SK-N-SH (cell line): ENCODE results near the gene METAP1. TPM values are rescaled to one million over a fixed set of nuclear protein-coding genes. Genes with fewer than 3 reads are reported as not detected.
A peak's percentile ranks its signal among the peaks of the same experiment; 100 is the strongest.

Experiments used
- CTCF ChIA-PET: fragments of 300-600, 350-600 bp; formaldehyde crosslinking; extraction: SDS; loops from one replicate; lab custom pipeline; 2021; lab: Yijun Ruan, JAX
- POLR2A ChIA-PET: fragments of 350-600 bp; sonication (Branson Sonifier 250); formaldehyde crosslinking; extraction: SDS; loops from one replicate; lab custom pipeline; 2020; ENCODE audit warnings: antibody characterized with exemption, inconsistent platforms; lab: Yijun Ruan, JAX
- DNase-seq: peaks from one replicate; pipeline ENCODE4 v3.0.0; 2012
- H2AFZ ChIP-seq: fragments of 200-600 bp; sonication (generic); 2 replicates; pipeline ENCODE4 v1.8.1; 2016; ENCODE audit warnings: antibody characterized with exemption, mild to moderate bottlenecking, low read depth
- H3F3A ChIP-seq: fragments of 200-600 bp; sonication (generic); replicated peaks from 2 replicates; pipeline ENCODE3; 2016; ENCODE audit warnings: antibody characterized with exemption, mild to moderate bottlenecking; ENCODE audit not compliant: insufficient read depth
- H3K27ac ChIP-seq, 2 experiments: fragments of 200-500 bp in 1 of 2; fragments of 200-600 bp in 1 of 2; sonication (Bioruptor generic) in 1 of 2; sonication (generic), shearing (Covaris generic) in 1 of 2; 2 replicates each; pipeline versions ENCODE4 v1.5.1 to v1.6.1; 2014 to 2016; ENCODE audit warnings: low read depth in 2 of 2, inconsistent platforms in 1 of 2, low read length in 1 of 2, mild to moderate bottlenecking in 1 of 2, mixed read lengths in 1 of 2
- H3K27me3 ChIP-seq: fragments of 200-600 bp; sonication (generic), shearing (Covaris generic); 2 replicates; pipeline ENCODE4 v1.6.1; 2016; ENCODE audit warnings: mixed run types; ENCODE audit not compliant: insufficient read depth
- H3K36me3 ChIP-seq, 2 experiments: fragments of 200-500 bp in 1 of 2; fragments of 200-600 bp in 1 of 2; sonication (Bioruptor generic) in 1 of 2; sonication (generic) in 1 of 2; replicated peaks in 1 of 2; 2 replicates each; pipeline versions ENCODE3 to v1.5.1; 2014 to 2016; ENCODE audit warnings: low read length in 1 of 2, mild to moderate bottlenecking in 1 of 2; ENCODE audit not compliant: insufficient read depth in 2 of 2, control insufficient read depth in 1 of 2
- H3K4me1 ChIP-seq, 2 experiments: fragments of 200-500 bp in 1 of 2; fragments of 200-600 bp in 1 of 2; sonication (Bioruptor generic) in 1 of 2; sonication (generic), shearing (Covaris generic) in 1 of 2; 2 replicates each; pipeline versions ENCODE4 v1.5.1 to v1.6.1; 2014 to 2016; ENCODE audit warnings: low read depth in 1 of 2, low read length in 1 of 2, mixed run types in 1 of 2; ENCODE audit not compliant: insufficient read depth in 2 of 2, control insufficient read depth in 1 of 2
- H3K4me2 ChIP-seq: fragments of 200-600 bp; sonication (generic), shearing (Covaris generic); 2 replicates; pipeline ENCODE4 v1.6.1; 2017; ENCODE audit warnings: mixed run types
- H3K4me3 ChIP-seq, 2 experiments: fragments of 200-500 bp in 1 of 2; fragments of 200-600 bp in 1 of 2; sonication (Bioruptor generic) in 1 of 2; sonication (generic), shearing (Covaris generic) in 1 of 2; 2 replicates each; pipeline versions ENCODE4 v1.5.1 to v1.8.1; 2014 to 2016; ENCODE audit warnings: low read depth in 2 of 2, inconsistent platforms in 1 of 2, low read length in 1 of 2, mild to moderate bottlenecking in 1 of 2, mixed read lengths in 1 of 2, moderate library complexity in 1 of 2
- H3K79me2 ChIP-seq: fragments of 200-600 bp; sonication (generic); 2 replicates; pipeline ENCODE4 v1.8.1; 2017; ENCODE audit warnings: mild to moderate bottlenecking; ENCODE audit not compliant: insufficient read depth
- H3K9ac ChIP-seq: fragments of 200-600 bp; sonication (generic); 2 replicates; pipeline ENCODE4 v1.6.1; 2017; ENCODE audit warnings: mixed run types
- H3K9me2 ChIP-seq: fragments of 200-600 bp; sonication (generic); 2 replicates; pipeline ENCODE4 v1.6.1; 2017; ENCODE audit warnings: mixed run types
- H3K9me3 ChIP-seq: fragments of 200-600 bp; sonication (generic); 2 replicates; pipeline ENCODE4 v1.6.1; 2017; ENCODE audit warnings: mixed run types, mild to moderate bottlenecking, moderate library complexity
- H4K20me1 ChIP-seq: fragments of 200-600 bp; sonication (generic); 2 replicates; pipeline ENCODE4 v1.6.1; 2017; ENCODE audit warnings: mild to moderate bottlenecking, mixed run types; ENCODE audit not compliant: insufficient read depth
- ELF1 ChIP-seq: IDR thresholded peaks from 2 replicates; pipeline ENCODE4 v1.4.0; 2012
- FOXM1 ChIP-seq: IDR thresholded peaks from 2 replicates; pipeline ENCODE4 v1.4.0; 2012; ENCODE audit warnings: low read depth, mild to moderate bottlenecking
- GABPA ChIP-seq: IDR thresholded peaks from 2 replicates; pipeline ENCODE4 v1.4.0; 2012; ENCODE audit warnings: low read depth, mild to moderate bottlenecking
- JUND ChIP-seq: IDR thresholded peaks from 2 replicates; pipeline ENCODE4 v1.4.0; 2012
- MEF2A ChIP-seq: IDR thresholded peaks from 2 replicates; pipeline ENCODE4 v1.4.0; 2012; ENCODE audit warnings: low read depth, borderline replicate concordance
- NFIC ChIP-seq: IDR thresholded peaks from 2 replicates; pipeline ENCODE4 v1.4.0; 2012; ENCODE audit warnings: borderline replicate concordance
- POLR2AphosphoS5 ChIP-seq: IDR thresholded peaks from 2 replicates; pipeline ENCODE4 v1.6.1; 2012; ENCODE audit warnings: low read depth, low read length
- RAD21 ChIP-seq: IDR thresholded peaks from 2 replicates; pipeline ENCODE4 v1.6.1; 2012; ENCODE audit warnings: mild to moderate bottlenecking, low read length
- RXRA ChIP-seq: IDR thresholded peaks from 2 replicates; pipeline ENCODE4 v1.4.0; 2012; ENCODE audit warnings: low read depth, mild to moderate bottlenecking, borderline replicate concordance
- TCF12 ChIP-seq: IDR thresholded peaks from 2 replicates; pipeline ENCODE4 v1.4.0; 2012
- YY1 ChIP-seq: IDR thresholded peaks from 2 replicates; pipeline ENCODE4 v1.4.0; 2012; ENCODE audit warnings: low read depth, mild to moderate bottlenecking
- WGBS: methylation state at CpG from one replicate; pipeline ENCODE4 v1.1.6; 2017; ENCODE audit warnings: low lambda C conversion rate; 5-methylcytosine and 5-hydroxymethylcytosine counted together
- polyA plus RNA-seq, 3 experiments: library from polyadenylated mRNA; depleted of rRNA; stranded (reverse); fragments of >200 nt; gene quantifications; 2 replicates each; pipeline ENCODE4 v1.2.3, GENCODE V29; 2012
- TF ChIP-seq, protein P1 (sequence below): fragments of 150-350 bp; IDR thresholded peaks from 2 replicates; pipeline ENCODE4 v1.6.1; 2017; ENCODE audit warnings: antibody characterized with exemption, low read length, low read depth, borderline replicate concordance
- TF ChIP-seq, protein P2 (sequence below): IDR thresholded peaks from 2 replicates; pipeline ENCODE4 v1.6.1; 2012; ENCODE audit warnings: mild to moderate bottlenecking, low read depth, low read length, moderate library complexity
- TF ChIP-seq, protein P3 (sequence below): IDR thresholded peaks from 2 replicates; pipeline ENCODE4 v1.4.0; 2012; ENCODE audit warnings: low read depth

Gene METAP1
- polyA plus RNA-seq, 1 of the 3 experiments (the other 2 are of a cell fraction): 41.0 TPM

DNA sequence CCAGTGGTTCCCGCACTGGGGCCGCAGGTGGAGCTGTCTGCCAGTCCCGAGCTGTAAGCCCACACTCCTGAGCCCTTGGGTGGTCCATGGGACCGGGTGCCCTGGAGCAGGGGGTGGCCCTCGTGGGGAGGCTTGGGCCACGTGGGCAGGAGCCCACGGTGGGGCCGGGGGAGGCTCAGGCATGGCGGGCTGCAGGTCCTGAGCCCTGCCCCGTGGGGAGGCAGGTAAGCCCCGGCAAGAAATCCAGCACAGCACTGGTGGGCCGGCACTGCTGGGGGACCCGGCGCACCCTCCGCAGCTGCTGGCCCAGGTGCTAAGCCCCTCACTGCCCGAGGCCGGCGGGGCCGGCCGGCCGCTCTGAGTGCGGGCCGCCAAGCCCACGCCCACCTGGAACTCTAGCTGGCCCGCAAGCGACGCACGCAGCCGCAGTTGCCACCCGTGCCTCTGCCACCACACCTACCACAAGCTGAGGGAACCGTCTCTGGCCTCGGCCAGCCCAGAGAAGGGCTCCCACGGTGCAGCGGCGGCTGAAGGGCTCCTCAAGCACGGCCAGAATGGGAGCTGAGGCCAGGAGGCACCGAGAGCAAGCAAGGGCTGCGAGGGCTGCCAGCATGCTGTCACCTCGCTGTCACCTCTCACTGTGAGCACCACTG lies 2.0 kb upstream of the METAP1 start:
- Histone ChIP-seq H3K27ac (no peak overlapping the region), H3K4me2 (no peak overlapping the region), H3K9me3 (no peaks in the 10 kb centered on the region), H2AFZ (no peak overlapping the region), H4K20me1 (peaks cover 8% of the 10 kb centered on the region), H3K36me3 (no peaks in the 10 kb centered on the region), H3F3A (peaks cover 10% of the 10 kb centered on the region), H3K79me2 (peaks cover 28% of the 10 kb centered on the region), H3K4me3 (no peak overlapping the region)
- POLR2A ChIA-PET: interaction anchor here (1.1 kb wide), 1 partner anchor 63 kb away, joined by 3 read pairs; no protein-coding TSS in a partner anchor
- WGBS: 95% methylated on average over 22 of the region's 39 CpGs
- no peak for DNase-seq
- TF ChIP-seq ELF1 (no peak), MEF2A (no peak)
- TF ChIP-seq, all 33 proteins: peak for 0
- Histone ChIP-seq H3K9me2 (no peaks in the 10 kb centered on the region), H3K4me1 (peaks cover 0 to 6% of the 10 kb centered on the region in 2 experiments; a peak in 2 of 4 replicates), H3K9ac (no peak overlapping the region), H3K27me3 (no peaks in the 10 kb centered on the region)
- CTCF ChIA-PET: interaction anchor here (1.6 to 3.2 kb wide), 5 partner anchors 15 to 526 kb away, joined by 5 to 46 read pairs (median 9); partner anchors contain the start of gene EIF4E

DNA sequence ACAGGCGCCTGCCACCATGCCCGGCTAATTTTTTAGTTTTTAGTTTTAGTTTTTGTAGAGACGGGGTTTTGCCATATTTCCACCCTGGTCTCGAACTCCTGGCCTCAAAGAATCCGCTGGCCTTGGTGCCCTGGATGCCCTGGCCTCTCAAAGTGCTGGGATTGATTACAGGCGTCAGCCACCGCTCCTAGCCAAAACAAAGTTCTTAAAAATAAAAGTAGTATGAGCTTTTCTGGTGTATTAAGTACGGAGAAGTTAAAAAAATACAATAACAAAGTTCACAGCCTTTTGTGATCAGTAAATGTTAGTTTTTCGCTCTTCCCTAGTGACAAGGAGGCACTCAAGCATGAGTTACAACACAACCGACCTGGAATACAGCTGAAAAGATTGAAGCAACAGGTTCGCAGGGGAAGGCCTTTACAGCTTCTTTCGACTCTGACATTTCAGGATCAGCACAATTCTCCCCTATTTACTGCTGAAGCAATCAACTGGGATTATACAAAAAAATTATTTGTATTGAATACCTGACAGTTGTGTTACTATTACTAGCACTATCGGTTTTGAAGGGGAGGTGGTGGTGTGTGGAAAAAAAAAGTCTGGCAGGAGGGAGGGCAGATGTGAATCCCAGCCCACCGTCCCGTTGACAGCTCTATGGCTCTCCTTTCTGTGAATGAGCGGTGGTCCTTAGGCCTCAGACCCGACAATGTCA lies 893 bp upstream of the METAP1 start:
- no peaks in the 10 kb centered on the region for H3K9me2 ChIP-seq
- H3K36me3 ChIP-seq: no peaks in the 10 kb centered on the region
- H3K4me1 ChIP-seq: peaks cover 0 to 6% of the 10 kb centered on the region in 2 experiments; a peak in 2 of 4 replicates
- peaks cover 10% of the 10 kb centered on the region for H3F3A ChIP-seq
- CTCF ChIA-PET: interaction anchor here (0.6 to 3.2 kb wide), 30 partner anchors 9 to 907 kb away, joined by 3 to 46 read pairs (median 5); partner anchors contain the start of genes ADH5, EIF4E and TSPAN5
- TF ChIP-seq, protein P1, sequence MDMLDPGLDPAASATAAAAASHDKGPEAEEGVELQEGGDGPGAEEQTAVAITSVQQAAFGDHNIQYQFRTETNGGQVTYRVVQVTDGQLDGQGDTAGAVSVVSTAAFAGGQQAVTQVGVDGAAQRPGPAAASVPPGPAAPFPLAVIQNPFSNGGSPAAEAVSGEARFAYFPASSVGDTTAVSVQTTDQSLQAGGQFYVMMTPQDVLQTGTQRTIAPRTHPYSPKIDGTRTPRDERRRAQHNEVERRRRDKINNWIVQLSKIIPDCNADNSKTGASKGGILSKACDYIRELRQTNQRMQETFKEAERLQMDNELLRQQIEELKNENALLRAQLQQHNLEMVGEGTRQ: no peak
- no peak for TF ChIP-seq POLR2AphosphoS5
- TF ChIP-seq YY1: no peak
- TF ChIP-seq RAD21: no peak
- TF ChIP-seq RXRA: no peak
- TF ChIP-seq GABPA: no peak
- TF ChIP-seq, protein P2, sequence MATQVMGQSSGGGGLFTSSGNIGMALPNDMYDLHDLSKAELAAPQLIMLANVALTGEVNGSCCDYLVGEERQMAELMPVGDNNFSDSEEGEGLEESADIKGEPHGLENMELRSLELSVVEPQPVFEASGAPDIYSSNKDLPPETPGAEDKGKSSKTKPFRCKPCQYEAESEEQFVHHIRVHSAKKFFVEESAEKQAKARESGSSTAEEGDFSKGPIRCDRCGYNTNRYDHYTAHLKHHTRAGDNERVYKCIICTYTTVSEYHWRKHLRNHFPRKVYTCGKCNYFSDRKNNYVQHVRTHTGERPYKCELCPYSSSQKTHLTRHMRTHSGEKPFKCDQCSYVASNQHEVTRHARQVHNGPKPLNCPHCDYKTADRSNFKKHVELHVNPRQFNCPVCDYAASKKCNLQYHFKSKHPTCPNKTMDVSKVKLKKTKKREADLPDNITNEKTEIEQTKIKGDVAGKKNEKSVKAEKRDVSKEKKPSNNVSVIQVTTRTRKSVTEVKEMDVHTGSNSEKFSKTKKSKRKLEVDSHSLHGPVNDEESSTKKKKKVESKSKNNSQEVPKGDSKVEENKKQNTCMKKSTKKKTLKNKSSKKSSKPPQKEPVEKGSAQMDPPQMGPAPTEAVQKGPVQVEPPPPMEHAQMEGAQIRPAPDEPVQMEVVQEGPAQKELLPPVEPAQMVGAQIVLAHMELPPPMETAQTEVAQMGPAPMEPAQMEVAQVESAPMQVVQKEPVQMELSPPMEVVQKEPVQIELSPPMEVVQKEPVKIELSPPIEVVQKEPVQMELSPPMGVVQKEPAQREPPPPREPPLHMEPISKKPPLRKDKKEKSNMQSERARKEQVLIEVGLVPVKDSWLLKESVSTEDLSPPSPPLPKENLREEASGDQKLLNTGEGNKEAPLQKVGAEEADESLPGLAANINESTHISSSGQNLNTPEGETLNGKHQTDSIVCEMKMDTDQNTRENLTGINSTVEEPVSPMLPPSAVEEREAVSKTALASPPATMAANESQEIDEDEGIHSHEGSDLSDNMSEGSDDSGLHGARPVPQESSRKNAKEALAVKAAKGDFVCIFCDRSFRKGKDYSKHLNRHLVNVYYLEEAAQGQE: no peak
- TF ChIP-seq JUND: no peak
- TF ChIP-seq, protein P3, sequence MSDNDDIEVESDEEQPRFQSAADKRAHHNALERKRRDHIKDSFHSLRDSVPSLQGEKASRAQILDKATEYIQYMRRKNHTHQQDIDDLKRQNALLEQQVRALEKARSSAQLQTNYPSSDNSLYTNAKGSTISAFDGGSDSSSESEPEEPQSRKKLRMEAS: no peak
- no peak for TF ChIP-seq FOXM1
- TF ChIP-seq NFIC: no peak
- no peak for TF ChIP-seq TCF12
- peak overlapping the region; percentile 66 for H3K9ac ChIP-seq
- DNase-seq: no peak
- H3K79me2 ChIP-seq: peaks cover 39% of the 10 kb centered on the region
- peak overlapping the region; percentile 54 to 74 for H3K4me3 ChIP-seq
- WGBS: 59% methylated on average over 17 of the region's 17 CpGs
- POLR2A ChIA-PET: interaction anchor here (0.6 to 2.0 kb wide), 6 partner anchors 62 to 877 kb away, joined by 3 to 12 read pairs (median 3); partner anchors contain the start of genes EIF4E and RAP1GDS1
- peak overlapping the region; percentile 84; the same call in 1 of the 2 replicates for H3K4me2 ChIP-seq
- peak overlapping the region; percentile 64 to 74; a peak in 3 of 4 replicates for H3K27ac ChIP-seq
- no peaks in the 10 kb centered on the region for H3K27me3 ChIP-seq
- H4K20me1 ChIP-seq: peaks cover 10% of the 10 kb centered on the region
- peak overlapping the region; percentile 81; the same call in 1 of the 2 replicates for H2AFZ ChIP-seq
- H3K9me3 ChIP-seq: no peaks in the 10 kb centered on the region
